CD4-positive, alpha-beta T cell (primary cell): ENCODE measurements around the gene OR2A14. TPM values are rescaled to one million over a fixed set of nuclear protein-coding genes. Genes with fewer than 3 reads are reported as not detected.
"Not testable (repeated sequence)": the region's sequence is repeated elsewhere in the genome, so short reads cannot be mapped to it uniquely, and the experiment has no call there.

Experiments used
- ATAC-seq: fragments of 200-7000 bp; cut with Tn5 transposase; one replicate; pipeline ENCODE4 v1.10.0; 2022; ENCODE audit warnings: mild to moderate bottlenecking; ENCODE audit not compliant: poor library complexity
- CTCF ChIA-PET: fragments of 350-600 bp; sonication (Branson Sonifier 250); formaldehyde crosslinking; loops from one replicate; lab custom pipeline; 2021; ENCODE audit warnings: antibody characterized with exemption, inconsistent platforms; lab: Charles Lee
- POLR2A ChIA-PET: fragments of 350-600 bp; sonication (Branson Sonifier 250); formaldehyde crosslinking; loops from one replicate; lab custom pipeline; 2021; ENCODE audit warnings: antibody characterized with exemption, inconsistent platforms; lab: Charles Lee
- DNase-seq, 14 experiments: peaks; one replicate each; pipeline ENCODE4 v3.0.0-alpha.2; 2013 to 2020; ENCODE audit warnings: mixed read lengths in 2 of 14
- H3K27ac ChIP-seq, 2 donors: one replicate each; pipeline versions ENCODE4 v1.5.1 to v1.7.0; 2013; ENCODE audit warnings: low read length in 2 of 2, low read depth in 1 of 2, mild to moderate bottlenecking in 1 of 2
- H3K27me3 ChIP-seq, 2 experiments: 1 replicate in 1 of 2; 2 replicates in 1 of 2; pipeline versions ENCODE4 v1.6.1 to v1.7.0; 2013; ENCODE audit warnings: low read length in 2 of 2, control low read depth in 1 of 2, mild to moderate bottlenecking in 1 of 2, moderate library complexity in 1 of 2; ENCODE audit not compliant: insufficient read depth in 2 of 2, control insufficient read depth in 1 of 2
- H3K36me3 ChIP-seq: one replicate; pipeline ENCODE4 v1.6.1; 2013; ENCODE audit warnings: low read length, control low read depth; ENCODE audit not compliant: insufficient read depth
- H3K4me1 ChIP-seq: one replicate; pipeline ENCODE4 v1.6.1; 2013; ENCODE audit warnings: low read length, control low read depth; ENCODE audit not compliant: insufficient read depth
- H3K4me3 ChIP-seq: one replicate; pipeline ENCODE4 v1.5.1; 2013; ENCODE audit warnings: mild to moderate bottlenecking, low read length, moderate library complexity
- H3K9me3 ChIP-seq, 2 experiments: 1 replicate in 1 of 2; 2 replicates in 1 of 2; pipeline versions ENCODE4 v1.6.1 to v1.7.0; 2013; ENCODE audit warnings: low read length in 2 of 2, mild to moderate bottlenecking in 2 of 2, control low read depth in 1 of 2, moderate library complexity in 1 of 2; ENCODE audit not compliant: control insufficient read depth in 1 of 2, insufficient read depth in 1 of 2
- H3K27ac Mint-ChIP-seq: one replicate; pipeline ENCODE4 v1.8.0; 2020; ENCODE audit warnings: mixed read lengths
- H3K27me3 Mint-ChIP-seq: one replicate; pipeline ENCODE4 v1.8.0; 2021; ENCODE audit warnings: mixed read lengths
- H3K36me3 Mint-ChIP-seq: one replicate; pipeline ENCODE4 v1.8.0; 2021; ENCODE audit warnings: low read depth, mixed read lengths
- H3K4me1 Mint-ChIP-seq: one replicate; pipeline ENCODE4 v1.8.0; 2021; ENCODE audit warnings: low read depth, mixed read lengths
- H3K4me3 Mint-ChIP-seq: one replicate; pipeline ENCODE4 v1.8.0; 2020; ENCODE audit warnings: mild to moderate bottlenecking, mixed read lengths
- H3K9me3 Mint-ChIP-seq: one replicate; pipeline ENCODE4 v1.8.0; 2020; ENCODE audit warnings: mixed read lengths
- CTCF ChIP-seq: fragments of 200-600 bp; IDR thresholded peaks from one replicate; pipeline ENCODE4 v1.8.0; 2022; ENCODE audit warnings: antibody characterized with exemption, mild to moderate bottlenecking
- intact Hi-C, 2 experiments: fragments of 100-400 bp; cut with DNase I in 1 of 2; cut with micrococcal nuclease in 1 of 2; formaldehyde crosslinking; loops; one replicate each; pipeline versions ENCODE4 v1.15.1 to v1.9.0; 2023 to 2025; cut with DNase I, micrococcal nuclease
- total RNA-seq, 174 experiments: library from RNA in 2 of 174; stranded (reverse) in 2 of 174; gene quantifications; one replicate each; pipeline ENCODE4 v1.2.3 and lab custom pipeline; 2021 to 2026

The OR2A14 gene
- total RNA-seq, 2 experiments from 2014 or later: not detected

- Histone ChIP-seq H3K27ac (no peak overlapping the region), H3K27me3 (no peaks in the 10 kb centered on the region), H3K4me3 (no peak overlapping the region), H3K36me3 (no peaks in the 10 kb centered on the region), H3K9me3 (no peaks in the 10 kb centered on the region), H3K4me1 (no peaks in the 10 kb centered on the region)
- Mint-ChIP-seq H3K4me1 (no peaks in the 10 kb centered on the region), H3K27me3 (peaks cover 23% of the 10 kb centered on the region), H3K9me3 (no peaks in the 10 kb centered on the region), H3K36me3 (no peaks in the 10 kb centered on the region), H3K27ac (no peak overlapping the region), H3K4me3 (no peak overlapping the region)
- DNase-seq (no peak), ATAC-seq (no peak)
- TF ChIP-seq CTCF: no peak
- POLR2A ChIA-PET: no interaction called here
- intact Hi-C loops: no loop called here
- CTCF ChIA-PET: no interaction called here
Observed at GRCh38 chr7:144164784-144165183, 41.8 kb downstream of the OR2A14 start.

GRCh38 chr7:144171594-144172350 lies 48.8 kb downstream of the OR2A14 start:
- H3K4me3 ChIP-seq, H3K4me3 Mint-ChIP-seq, DNase-seq, H3K4me1 ChIP-seq, H3K27me3 Mint-ChIP-seq, intact Hi-C loops, H3K36me3 ChIP-seq, H3K27me3 ChIP-seq, H3K9me3 Mint-ChIP-seq, H3K36me3 Mint-ChIP-seq, H3K27ac ChIP-seq, ATAC-seq, H3K27ac Mint-ChIP-seq, H3K4me1 Mint-ChIP-seq, CTCF ChIA-PET, POLR2A ChIA-PET, H3K9me3 ChIP-seq: not testable (repeated sequence)

GRCh38 chr7:144174613-144175012 lies 51.6 kb downstream of the OR2A14 start:
- no peak overlapping the region for H3K4me3 Mint-ChIP-seq
- no peak overlapping the region for H3K27ac Mint-ChIP-seq
- peaks cover 3% of the 10 kb centered on the region for H3K9me3 Mint-ChIP-seq
- no peaks in the 10 kb centered on the region for H3K4me1 Mint-ChIP-seq
- ChIA-PET CTCF (no interaction called here), POLR2A (no interaction called here)
- TF ChIP-seq CTCF: no peak
- ATAC-seq (no peak), DNase-seq (no peak)
- no peaks in the 10 kb centered on the region for H3K27me3 ChIP-seq
- no peaks in the 10 kb centered on the region for H3K36me3 ChIP-seq
- intact Hi-C loops: loop anchor here (5.0 kb wide), 1 partner anchor 218 kb away; no protein-coding TSS in a partner anchor
- H3K27ac ChIP-seq: no peak overlapping the region
- peaks cover 11% of the 10 kb centered on the region for H3K27me3 Mint-ChIP-seq
- H3K36me3 Mint-ChIP-seq: no peaks in the 10 kb centered on the region
- H3K4me3 ChIP-seq: no peak overlapping the region
- peaks cover 0 to 7% of the 10 kb centered on the region in 2 experiments for H3K9me3 ChIP-seq
- H3K4me1 ChIP-seq: no peaks in the 10 kb centered on the region
